Renal cortex interstitium (tissue), 11 donors: Measurements from ENCODE around the gene CDKN2D. TPM values are rescaled to one million over a fixed set of nuclear protein-coding genes. Genes with fewer than 3 reads are reported as not detected.
"Not testable (repeated sequence)": the region's sequence is repeated elsewhere in the genome, so short reads cannot be mapped to it uniquely, and the experiment has no call there.

ENCODE experiments used
- DNase-seq, 11 donors: peaks; one replicate each; pipeline ENCODE4 v3.0.0-alpha.2; 2013; ENCODE audit warnings: low read depth in 9 of 11, low spot score in 4 of 11; ENCODE audit errors: extremely low read depth in 1 of 11
- polyA plus RNA-seq, 3 donors: library from polyadenylated mRNA; unstranded; fragments of 120-200 nt; gene quantifications; one replicate each; pipeline ENCODE4 v1.2.1, GENCODE V29; 2013; ENCODE audit not compliant: insufficient read length in 3 of 3

CDKN2D gene
- polyA plus RNA-seq, 3 donors, result 7.9 to 12.5 (median 10.7) TPM

DNA sequence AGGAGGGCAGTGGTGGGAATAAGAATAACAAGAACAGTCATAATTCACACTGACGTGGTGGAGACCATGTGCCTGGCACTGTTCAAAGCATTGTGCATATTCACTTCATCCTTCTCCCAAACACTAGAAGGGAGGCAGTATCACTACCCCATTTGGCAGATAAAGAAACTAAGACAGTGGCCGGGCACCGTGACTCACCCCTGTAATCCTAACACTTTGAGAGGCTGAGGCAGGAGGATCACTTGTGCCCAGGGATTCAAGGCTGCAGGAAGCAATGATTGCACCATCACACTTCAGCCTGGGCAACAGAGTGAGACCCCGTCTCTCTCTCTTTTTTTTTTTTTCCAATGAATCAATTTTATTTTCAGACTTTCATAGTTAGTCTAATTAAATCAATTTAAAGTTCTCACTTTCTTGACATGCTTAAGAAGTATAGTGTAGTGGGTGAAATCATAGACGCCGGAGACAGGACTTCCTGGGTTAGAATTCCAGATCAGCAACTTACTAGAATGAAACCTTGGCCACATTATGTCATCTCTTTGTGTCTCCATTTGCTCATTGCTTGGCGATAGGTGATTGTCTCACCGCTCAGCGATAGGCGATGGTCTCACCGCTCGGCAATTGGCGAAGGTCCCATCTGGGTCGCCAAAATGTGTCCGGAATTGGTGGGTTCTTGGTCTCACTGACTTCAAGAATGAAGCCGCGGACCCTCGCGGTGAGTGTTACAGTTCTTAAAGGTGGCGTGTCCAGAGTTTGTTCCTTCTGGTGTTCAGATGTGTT is 30.4 kb downstream of the CDKN2D start:
- DNase-seq, result no peak

DNA sequence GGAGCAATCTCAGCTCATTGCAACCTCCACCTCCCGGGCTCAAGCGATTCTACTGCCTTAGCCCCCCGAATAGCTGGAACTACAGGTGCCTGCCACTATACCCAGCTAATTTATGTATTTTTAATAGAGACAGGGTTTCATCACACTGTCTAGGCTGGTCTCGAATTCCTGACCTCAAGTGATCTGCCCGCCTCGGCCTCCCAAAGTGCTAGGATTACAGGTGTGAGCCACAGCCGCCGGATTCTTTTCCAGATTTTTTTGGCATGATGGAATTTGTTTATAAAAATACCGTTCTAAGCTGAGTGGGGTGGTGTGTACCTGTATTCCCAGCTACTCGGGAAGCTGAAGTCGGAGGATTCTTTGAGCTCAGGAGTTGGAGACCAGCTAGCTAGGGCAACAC is 31.1 kb downstream of the CDKN2D start:
- no peak for DNase-seq

DNA sequence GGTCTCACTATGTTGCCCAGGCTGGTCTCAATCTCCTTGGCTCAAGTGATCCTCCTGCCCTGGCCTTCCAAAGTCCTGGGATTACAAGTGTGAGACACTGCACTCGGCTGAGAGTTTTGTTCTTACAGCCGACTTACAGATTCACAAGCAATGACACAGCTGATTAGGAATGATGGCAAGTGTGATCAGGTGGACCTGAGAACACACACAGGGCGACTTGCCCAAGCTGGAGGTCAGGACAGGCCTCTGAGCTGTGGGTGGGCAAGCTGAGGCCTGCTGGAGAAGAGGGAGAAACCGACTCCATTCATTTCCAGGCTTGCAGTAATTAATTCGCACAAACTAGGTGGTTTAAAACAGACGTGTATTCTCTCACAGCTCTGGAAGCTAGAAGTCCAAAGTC is 33.2 kb downstream of the CDKN2D start:
- DNase-seq, result no peak

DNA sequence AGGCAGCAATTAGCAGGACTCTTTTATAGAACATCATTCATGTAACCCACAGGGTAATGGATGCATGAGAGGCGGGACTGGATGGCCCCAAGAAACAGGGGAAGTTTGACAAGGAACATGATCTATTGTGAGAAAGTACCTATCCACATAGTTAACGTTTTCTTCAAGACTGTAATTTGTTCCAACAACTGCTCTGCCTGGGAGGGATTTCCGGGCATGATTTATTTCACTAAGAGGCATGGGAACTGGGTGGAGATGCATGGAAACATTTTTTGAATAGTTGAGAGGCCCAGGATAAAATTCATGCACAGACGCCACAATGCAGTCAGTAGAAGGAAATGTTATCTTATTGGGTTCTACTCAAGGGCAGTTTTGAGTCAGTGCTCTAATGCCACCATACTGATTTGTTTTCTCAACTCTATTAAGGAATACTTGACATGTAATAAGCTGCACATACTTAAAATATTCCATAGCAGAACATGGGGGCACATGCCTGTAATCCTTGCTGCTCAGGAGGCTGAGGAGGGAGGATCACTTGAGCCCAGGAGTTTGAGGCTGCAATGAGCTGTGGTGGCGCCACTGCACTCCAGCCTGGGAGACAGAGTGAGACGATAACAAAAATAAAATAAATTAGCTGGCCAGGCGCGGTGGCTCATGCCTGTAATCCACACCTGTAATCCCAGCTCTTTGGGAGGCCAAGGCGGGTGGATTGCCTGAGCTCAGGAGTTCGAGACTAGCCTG is 35.0 kb downstream of the CDKN2D start:
- no peak for DNase-seq

DNA sequence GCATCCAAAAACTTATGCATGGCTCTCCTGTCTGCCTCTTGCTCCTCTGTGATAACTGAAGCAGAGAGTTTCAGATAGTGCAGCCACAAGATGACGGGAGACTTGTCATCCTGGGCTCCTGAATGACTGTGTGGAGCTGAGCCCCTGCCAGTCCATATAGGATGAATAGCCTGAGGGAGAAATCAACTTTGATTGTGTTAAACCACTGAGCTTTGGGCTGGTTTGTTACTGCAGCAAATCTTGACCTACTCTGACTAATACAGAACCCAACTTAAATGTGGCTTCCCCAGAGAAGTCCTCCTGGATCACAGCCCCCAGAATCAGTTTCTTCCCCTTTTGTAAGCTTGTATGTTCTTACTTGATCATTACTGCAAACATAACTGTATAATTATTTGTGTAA is 36.3 kb downstream of the CDKN2D start:
- DNase-seq, result no peak

DNA sequence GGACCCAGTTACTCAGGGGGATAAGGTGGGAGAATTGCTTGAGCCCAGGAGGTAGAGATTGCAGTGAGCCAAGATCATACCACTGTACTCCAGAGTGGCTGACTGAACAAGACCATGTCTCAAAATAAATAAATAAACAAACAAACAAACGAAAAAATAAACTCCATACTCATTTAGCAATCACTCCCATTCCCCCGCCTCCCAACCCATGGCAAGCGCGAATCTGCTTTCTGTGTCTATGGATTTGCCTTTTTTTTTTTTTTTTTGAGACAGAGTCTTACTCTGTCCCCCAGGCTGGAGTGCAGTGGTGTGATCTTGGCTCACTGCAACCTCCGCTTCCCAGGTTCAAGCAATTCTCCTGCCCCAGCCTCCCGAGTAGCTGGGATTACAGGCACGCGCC is 41.9 kb downstream of the CDKN2D start:
- not testable (repeated sequence) for DNase-seq

DNA sequence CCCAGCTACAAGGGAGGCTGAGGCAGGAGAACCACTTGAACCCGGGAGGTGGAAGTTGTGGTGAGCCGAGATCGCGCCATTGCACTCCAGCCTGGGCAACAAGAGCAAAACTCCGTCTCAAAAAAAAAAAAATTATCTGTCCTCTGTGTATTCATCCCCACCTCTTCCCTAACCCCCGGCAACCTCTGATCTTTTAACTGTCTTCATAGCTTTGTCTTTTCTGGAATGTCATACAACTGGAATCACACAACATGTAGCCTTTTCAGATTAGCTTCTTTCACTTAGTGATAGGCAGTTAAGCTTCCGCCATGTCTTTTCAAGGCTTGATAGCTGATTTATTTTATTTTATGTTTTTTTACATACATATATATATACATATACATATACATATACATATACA is 43.1 kb downstream of the CDKN2D start:
- DNase-seq, result no peak

DNA sequence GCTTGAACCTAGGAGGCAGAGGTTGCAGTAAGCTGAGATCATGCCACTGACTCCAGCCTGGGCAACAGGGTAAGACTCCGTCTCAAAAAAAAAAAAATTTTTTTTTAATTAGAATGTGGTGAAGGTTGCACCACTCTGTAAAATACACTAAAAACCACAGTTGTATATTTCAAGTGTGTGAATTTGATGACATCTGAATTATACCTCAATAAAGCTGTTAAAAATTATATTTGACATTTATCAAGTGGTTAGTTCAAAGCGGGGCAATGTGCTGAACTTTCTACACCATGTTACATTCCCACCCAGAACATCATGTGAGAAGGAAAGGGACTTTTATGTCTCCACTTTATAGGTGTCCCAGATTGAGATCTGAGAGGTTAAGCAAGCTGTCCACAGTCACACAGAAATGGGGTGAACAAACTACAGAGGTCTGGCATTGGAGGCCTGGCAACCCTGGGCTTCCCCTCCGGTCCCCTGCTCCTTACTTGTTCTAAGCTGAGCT is 45.6 kb downstream of the CDKN2D start:
- DNase-seq, result no peak

DNA sequence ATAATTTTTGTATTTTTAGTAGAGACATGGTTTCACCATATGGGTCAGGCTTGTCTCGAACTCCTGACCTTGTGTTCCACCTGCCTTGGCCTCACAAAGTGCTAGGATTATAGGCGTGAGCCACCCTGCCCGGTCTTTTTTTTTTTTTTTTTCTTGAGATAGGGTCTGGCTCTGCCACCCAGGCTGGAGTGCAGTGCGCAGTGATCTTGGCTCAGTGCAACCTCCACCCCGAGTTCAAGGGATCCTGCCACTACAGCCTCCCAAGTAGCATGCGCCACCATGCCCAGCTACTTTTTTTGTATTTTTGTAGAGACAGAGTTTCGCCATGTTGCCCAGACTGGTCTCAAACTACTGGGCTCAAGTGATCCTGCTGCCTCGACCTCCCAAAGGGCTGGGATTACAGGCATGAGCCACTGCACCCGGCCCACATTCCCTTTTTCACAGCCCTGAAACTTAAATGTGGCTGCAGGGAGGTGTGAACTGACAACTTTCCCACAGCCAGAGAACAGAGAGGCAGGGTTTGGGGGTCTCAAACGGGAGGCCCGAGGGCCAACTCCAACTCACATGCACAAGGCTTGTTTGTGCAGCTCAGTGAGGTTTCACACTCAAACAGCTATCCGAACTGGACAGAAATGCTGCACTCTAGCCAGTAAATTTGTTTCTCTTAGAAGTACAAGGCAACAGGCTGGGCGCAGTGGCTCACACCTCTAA is 47.2 kb downstream of the CDKN2D start:
- DNase-seq, result no peak

DNA sequence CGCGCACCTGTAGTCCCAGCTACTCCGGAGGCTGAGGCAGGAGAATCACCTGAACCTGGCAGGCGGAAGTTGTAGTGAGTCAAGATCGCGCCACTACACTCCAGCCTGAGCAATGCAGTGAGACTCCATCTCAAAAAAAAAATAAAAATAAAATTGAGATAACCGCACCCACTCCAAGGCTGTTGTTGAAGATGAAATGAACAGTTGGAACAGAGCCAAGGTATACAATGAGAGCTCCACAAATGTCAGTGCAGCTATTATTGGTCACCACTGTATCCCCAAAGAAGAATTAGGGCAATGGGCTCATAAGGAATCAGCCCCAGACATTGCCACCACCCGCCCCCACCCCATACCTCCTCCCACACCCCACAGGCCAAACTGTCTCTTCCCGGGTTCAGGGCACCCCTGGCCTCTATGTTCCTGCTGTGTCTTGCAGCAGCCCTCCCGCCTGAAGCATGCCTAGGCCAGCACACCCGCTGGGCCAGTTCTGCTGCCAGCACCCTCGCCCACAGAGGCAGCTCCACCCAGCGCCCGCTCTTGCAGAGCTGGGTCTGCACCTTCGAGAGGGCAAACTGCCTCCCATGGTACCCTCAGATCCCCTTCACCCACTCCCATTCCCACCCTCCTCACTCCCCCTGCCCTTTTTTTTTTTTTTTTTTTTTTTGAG is 48.0 kb downstream of the CDKN2D start:
- DNase-seq, result no peak

DNA sequence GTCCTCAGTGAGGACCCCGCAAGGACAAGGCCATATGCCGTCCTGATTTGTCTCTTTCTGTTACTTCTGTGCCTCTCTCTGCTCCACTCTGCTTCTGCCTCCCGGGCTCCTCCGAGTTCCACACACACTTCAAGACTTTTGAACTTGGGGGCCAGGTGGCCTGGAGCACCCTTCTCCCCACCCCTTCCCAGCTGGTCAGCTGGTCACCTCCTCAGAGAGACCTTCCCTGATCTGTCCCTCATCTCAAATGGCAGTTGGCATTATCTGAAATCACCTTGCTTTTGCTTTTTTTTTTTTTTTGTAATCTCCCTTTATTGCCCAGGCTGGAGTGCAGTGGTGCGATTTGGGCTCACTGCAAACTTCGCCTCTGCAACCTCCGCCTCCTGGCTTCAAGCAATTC is 49.4 kb downstream of the CDKN2D start:
- DNase-seq, result no peak

DNA sequence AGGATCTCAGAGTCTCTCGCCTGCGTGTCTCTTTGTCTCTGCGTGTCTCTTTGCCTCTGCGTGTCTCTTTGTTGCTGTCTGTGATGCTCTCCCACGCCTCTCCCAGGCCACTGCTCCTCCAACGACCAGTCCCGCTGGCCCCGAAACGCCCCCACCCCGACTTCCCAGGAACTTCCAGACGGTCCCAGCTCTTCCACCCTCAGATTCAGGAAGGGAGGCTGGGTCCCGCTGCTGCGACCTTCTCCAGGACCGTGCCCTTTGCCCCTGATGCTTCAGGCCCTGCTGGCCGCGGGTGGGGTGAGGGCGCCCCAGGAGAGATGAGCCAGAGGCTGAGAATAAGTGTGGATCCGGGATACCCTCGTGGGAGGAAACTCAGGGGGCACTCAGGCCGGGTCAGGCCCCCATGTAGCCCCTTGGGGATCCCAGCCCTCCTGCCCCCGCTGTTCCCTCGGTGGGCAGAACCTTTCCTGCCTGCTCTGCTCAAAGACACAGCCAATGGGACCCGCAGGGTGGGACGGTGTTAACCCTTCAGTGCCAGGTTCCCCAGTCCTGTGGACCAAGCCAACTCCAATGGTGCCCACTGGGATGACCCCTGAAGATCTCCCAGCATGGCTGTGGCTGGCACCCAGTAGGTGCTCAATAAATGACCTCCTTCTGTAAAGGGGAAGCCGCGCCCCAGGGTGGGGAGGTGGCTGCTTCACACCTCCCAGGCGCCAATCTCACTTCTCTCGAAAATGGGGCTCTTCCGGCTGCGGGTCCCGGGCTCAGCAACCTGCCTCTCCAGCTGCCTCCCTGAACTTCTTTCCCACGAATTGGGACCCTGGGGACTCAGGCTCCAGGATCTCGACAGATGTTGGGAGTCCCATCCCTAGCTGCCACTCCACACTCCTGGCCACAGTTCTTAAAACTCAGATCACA is 50.1 kb downstream of the CDKN2D start:
- no peak for DNase-seq

DNA sequence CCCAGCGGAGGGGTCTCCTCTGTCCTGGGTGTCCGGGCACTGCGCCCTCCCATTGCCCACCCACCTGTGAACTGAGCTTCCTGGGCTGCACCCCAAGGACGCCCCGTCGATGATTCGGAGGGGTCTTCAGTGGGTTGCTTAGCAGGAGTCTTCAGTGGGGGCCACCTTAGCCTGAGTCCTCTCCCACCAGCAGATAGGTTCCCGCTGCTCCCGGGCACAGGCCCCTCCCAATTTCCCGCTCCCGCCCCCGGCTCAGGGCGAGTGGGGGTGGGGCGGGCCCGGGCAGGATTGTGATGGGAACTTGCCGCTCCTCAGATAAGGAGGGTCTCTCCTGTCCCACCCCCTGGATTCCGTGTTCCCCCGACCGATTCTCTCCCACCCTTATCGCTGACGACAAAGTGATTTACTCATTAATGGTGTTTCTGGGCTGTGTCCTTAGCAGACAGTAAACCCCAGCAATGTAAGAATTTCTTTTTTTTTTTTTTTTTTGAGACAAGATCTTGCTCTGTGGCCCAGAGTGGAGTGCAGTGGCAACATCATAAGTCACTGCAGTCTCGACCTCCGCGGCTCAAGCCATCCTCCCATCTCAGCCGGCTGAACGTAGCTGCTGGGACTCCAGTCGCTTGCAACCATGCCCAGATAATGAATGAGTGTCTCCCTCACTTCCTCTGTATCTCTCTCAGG is 50.9 kb downstream of the CDKN2D start:
- no peak for DNase-seq

DNA sequence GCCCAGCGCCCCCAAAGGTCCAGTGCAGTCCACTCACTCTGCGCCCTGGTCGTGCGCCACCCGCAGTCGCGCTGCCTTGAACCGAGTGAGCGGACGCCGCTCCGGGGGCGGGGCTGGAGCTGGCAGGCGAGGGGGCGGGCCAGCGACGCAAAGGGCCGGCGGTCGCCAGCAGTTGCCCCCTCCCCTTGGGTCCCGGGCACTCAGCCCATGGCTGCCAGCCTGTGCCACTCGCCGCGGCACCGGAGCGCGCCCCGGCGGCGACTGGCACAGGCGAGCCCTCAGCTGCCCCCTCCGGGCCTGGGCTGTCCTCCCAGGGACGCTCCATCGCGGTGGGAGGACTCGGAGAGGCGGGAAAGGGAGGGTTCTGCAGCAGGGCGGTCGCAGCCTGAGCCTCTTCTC is 51.4 kb downstream of the CDKN2D start, which contains the start of gene S1PR5:
S1PR5 (minus strand) TSS at position 87 of the 399 bp plus-strand sequence. CDS start 2,436 bp downstream, outside the sequence.
- DNase-seq, result no peak

DNA sequence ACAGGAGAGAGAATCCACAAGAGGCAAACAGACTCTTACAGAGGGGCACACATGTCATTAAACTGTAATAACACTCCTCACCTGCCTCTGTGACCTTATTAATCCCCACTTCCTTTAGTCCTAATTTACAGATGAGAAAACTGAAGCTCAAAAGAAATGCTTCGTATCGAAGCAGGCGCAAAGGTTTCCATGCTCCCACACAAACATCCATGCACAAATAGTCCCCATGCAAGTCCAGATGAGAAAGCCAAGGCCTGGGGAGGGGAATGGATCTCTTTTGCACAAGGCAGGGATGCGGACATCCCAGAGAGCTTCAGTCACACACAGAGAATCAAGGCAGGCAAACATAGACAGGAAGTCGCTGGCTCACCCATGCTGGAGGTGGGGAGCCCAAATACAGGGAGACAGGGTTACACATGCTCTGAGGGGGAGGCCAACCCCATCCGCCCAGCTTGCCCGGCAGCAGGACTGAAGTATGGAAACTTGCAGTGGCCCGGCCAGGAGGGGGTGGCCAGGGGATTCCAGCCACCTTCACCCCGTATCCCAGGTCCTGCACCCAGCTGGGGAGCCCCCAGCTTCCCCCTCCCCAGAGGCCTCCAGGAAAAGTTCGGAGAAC is 52.0 kb downstream of the CDKN2D start:
- DNase-seq, result no peak
